Loucy (cell line): Measurements from ENCODE around the gene TXNDC16.

Source experiments
- H2AFZ ChIP-seq: fragments of 200-600 bp; sonication (generic); 2 replicates; pipeline ENCODE4 v1.6.0; 2016; ENCODE audit warnings: antibody characterized with exemption, mild to moderate bottlenecking, low read length, moderate library complexity
- H3F3A ChIP-seq: fragments of 200-600 bp; 2 replicates; pipeline ENCODE4 v1.6.0; 2016; ENCODE audit warnings: antibody characterized with exemption, low read depth, mild to moderate bottlenecking
- H3K27me3 ChIP-seq: fragments of 200-600 bp; sonication (generic); 2 replicates; pipeline ENCODE4 v1.6.1; 2014; ENCODE audit warnings: low read length, mild to moderate bottlenecking; ENCODE audit not compliant: insufficient read depth, poor library complexity, severe bottlenecking
- H3K36me3 ChIP-seq: fragments of 200-600 bp; sonication (generic); 2 replicates; pipeline ENCODE4 v1.6.1; 2016; ENCODE audit warnings: low read length; ENCODE audit not compliant: insufficient read depth
- H3K4me1 ChIP-seq: fragments of 200-600 bp; sonication (generic); 2 replicates; pipeline ENCODE4 v1.5.1; 2014; ENCODE audit warnings: low read length, mild to moderate bottlenecking; ENCODE audit not compliant: insufficient read depth, poor library complexity, severe bottlenecking
- H3K4me2 ChIP-seq: fragments of 200-600 bp; sonication (generic); 2 replicates; pipeline ENCODE4 v1.6.0; 2014; ENCODE audit warnings: antibody characterized with exemption, low read length, low read depth, mild to moderate bottlenecking; ENCODE audit not compliant: poor library complexity, severe bottlenecking
- H3K4me3 ChIP-seq: fragments of 200-600 bp; sonication (generic); 2 replicates; pipeline ENCODE4 v1.5.1; 2014; ENCODE audit warnings: low read length, mild to moderate bottlenecking, mixed read lengths; ENCODE audit not compliant: poor library complexity, severe bottlenecking
- H3K79me2 ChIP-seq: fragments of 200-600 bp; sonication (generic); 2 replicates; pipeline ENCODE4 v1.6.1; 2014; ENCODE audit warnings: low read length; ENCODE audit not compliant: insufficient read depth
- H3K9ac ChIP-seq: fragments of 200-600 bp; sonication (generic); 2 replicates; pipeline ENCODE4 v1.6.0; 2014; ENCODE audit warnings: mild to moderate bottlenecking, low read depth, low read length, moderate library complexity; ENCODE audit not compliant: poor library complexity, severe bottlenecking
- H3K9me2 ChIP-seq: fragments of 200-600 bp; sonication (generic); replicated peaks from 2 replicates; pipeline ENCODE4 v1.6.1; 2016; ENCODE audit warnings: low read depth, low read length, mixed read lengths
- H3K9me3 ChIP-seq: fragments of 200-600 bp; sonication (generic); 2 replicates; pipeline ENCODE4 v1.6.1; 2014; ENCODE audit warnings: mild to moderate bottlenecking, antibody characterized with exemption, low read length, low read depth; ENCODE audit not compliant: insufficient read depth
- H4K20me1 ChIP-seq: fragments of 200-600 bp; sonication (generic); 2 replicates; pipeline ENCODE4 v1.6.0; 2014; ENCODE audit warnings: antibody characterized with exemption, low read length, mild to moderate bottlenecking; ENCODE audit not compliant: insufficient read depth, poor library complexity, severe bottlenecking
- EZH2phosphoT487 ChIP-seq: fragments of 200-600 bp; IDR thresholded peaks from 2 replicates; pipeline ENCODE4 v1.6.1; 2018; ENCODE audit warnings: antibody characterized with exemption, mild to moderate bottlenecking, moderate library complexity, borderline replicate concordance
- TF ChIP-seq, protein P1 (sequence below): fragments of 200-600 bp; sonication (generic); conservative IDR thresholded peaks from 2 replicates; pipeline ENCODE4 v1.5.1; 2014; ENCODE audit warnings: mild to moderate bottlenecking, antibody characterized with exemption, low read length

TXNDC16 gene

DNA sequence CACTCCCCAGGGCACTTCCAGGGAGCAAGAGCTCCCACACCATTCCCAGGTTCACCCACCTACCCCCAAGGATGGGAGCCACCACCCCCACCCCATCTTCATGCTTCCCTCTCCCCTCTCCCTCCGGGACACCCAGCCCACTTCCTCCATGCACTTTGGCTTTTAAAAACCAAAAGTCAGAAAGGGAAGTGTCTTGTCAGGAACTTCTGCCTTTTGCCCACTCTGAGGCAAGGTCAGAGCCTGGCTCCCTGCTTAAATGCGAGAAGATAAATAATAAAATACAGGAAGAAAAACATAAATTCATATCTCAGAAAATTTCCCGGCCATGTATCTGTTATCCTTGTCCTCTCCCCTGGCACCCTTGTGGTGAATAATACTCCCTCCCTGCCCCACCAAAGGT, 156.6 kb downstream of the TXNDC16 start:
- Histone ChIP-seq H3K4me2 (no peak overlapping the region), H3F3A (no peaks in the 10 kb centered on the region), H3K79me2 (no peaks in the 10 kb centered on the region), H3K9me3 (no peaks in the 10 kb centered on the region), H4K20me1 (no peaks in the 10 kb centered on the region), H3K27me3 (no peaks in the 10 kb centered on the region), H2AFZ (no peak overlapping the region), H3K4me1 (peaks cover 11% of the 10 kb centered on the region), H3K9me2 (no peaks in the 10 kb centered on the region), H3K9ac (no peak overlapping the region), H3K36me3 (no peaks in the 10 kb centered on the region), H3K4me3 (no peak overlapping the region)
- TF ChIP-seq, protein P1, sequence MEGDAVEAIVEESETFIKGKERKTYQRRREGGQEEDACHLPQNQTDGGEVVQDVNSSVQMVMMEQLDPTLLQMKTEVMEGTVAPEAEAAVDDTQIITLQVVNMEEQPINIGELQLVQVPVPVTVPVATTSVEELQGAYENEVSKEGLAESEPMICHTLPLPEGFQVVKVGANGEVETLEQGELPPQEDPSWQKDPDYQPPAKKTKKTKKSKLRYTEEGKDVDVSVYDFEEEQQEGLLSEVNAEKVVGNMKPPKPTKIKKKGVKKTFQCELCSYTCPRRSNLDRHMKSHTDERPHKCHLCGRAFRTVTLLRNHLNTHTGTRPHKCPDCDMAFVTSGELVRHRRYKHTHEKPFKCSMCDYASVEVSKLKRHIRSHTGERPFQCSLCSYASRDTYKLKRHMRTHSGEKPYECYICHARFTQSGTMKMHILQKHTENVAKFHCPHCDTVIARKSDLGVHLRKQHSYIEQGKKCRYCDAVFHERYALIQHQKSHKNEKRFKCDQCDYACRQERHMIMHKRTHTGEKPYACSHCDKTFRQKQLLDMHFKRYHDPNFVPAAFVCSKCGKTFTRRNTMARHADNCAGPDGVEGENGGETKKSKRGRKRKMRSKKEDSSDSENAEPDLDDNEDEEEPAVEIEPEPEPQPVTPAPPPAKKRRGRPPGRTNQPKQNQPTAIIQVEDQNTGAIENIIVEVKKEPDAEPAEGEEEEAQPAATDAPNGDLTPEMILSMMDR, result no peak
- no peak for TF ChIP-seq EZH2phosphoT487

DNA sequence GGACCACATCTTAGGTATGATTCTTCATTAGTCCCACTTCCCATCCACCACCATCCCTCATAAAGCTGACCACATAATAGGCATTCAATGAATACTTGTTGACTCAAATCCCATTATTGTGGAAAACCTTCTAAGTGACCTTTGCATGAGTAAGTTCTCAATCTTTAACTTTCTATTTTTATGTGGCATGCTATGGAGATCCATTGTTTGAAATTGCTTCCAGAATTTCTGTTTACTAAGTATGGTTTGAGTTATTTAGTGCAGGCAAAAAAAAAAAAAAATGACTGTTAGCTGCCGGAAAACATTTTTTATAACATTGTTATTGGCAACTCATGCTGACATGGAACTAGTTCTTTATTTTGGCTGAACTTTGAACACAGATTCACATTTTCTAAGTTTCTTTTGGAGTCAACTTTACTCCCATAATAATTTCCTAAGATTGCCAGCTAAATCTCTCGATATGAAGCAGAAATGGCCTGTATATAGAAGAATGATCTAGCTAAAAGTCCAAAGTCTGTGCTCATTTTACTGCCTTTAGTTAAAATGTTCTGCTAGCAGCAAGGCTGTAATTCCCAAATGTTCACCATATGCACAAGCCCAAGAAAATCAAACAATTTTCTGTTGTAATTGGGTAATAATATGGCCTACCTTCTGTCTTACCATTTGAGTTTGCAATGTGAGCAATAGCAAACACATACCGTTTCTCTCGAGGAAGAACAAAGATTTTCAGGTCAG, 160.3 kb downstream of the TXNDC16 start:
- no peaks in the 10 kb centered on the region for H3K4me1 ChIP-seq
- H2AFZ ChIP-seq, result no peak overlapping the region
- no peaks in the 10 kb centered on the region for H3K36me3 ChIP-seq
- H3K79me2 ChIP-seq, result no peaks in the 10 kb centered on the region
- no peaks in the 10 kb centered on the region for H3K27me3 ChIP-seq
- H3K9me2 ChIP-seq, result no peaks in the 10 kb centered on the region
- TF ChIP-seq, protein P1, result no peak
- TF ChIP-seq EZH2phosphoT487, result no peak
- no peaks in the 10 kb centered on the region for H3F3A ChIP-seq
- H3K9me3 ChIP-seq, result no peaks in the 10 kb centered on the region
- H4K20me1 ChIP-seq, result no peaks in the 10 kb centered on the region
- H3K9ac ChIP-seq, result no peak overlapping the region
- H3K4me3 ChIP-seq, result no peak overlapping the region
- no peak overlapping the region for H3K4me2 ChIP-seq
